HG03457 (cell line): ENCODE results near the gene CLK4.

Source experiments
- ATAC-seq: cut with Tn5 transposase; IDR thresholded peaks from one replicate; pipeline ENCODE4 v1.9.1; 2021; ENCODE audit warnings: moderate number of reproducible peaks; ENCODE audit not compliant: unreplicated experiment

Gene CLK4

GRCh38 chr5:178626484-178627258 lies at the start of gene CLK4:
Gene CLK4 (minus strand): TSS chr5:178627050. CDS start chr5:178623416, 3,634 bp downstream.
- peak; percentile 70 for ATAC-seq

- no peak for ATAC-seq
Observed at GRCh38 chr5:178675922-178676321, 49.1 kb upstream of the CLK4 start.

- ATAC-seq = no peak
Observed at GRCh38 chr5:178674334-178674733, 47.5 kb upstream of the CLK4 start.

- ATAC-seq = no peak
Observed at GRCh38 chr5:178673801-178674295, 47.0 kb upstream of the CLK4 start.

GRCh38 chr5:178672630-178673029 lies 45.8 kb upstream of the CLK4 start:
- ATAC-seq = no peak

- ATAC-seq = no peak
Observed at GRCh38 chr5:178671602-178672144, 44.8 kb upstream of the CLK4 start.

- ATAC-seq = no peak
Observed at GRCh38 chr5:178670351-178670885, 43.6 kb upstream of the CLK4 start.

GRCh38 chr5:178668579-178668978 lies 41.7 kb upstream of the CLK4 start:
- ATAC-seq = no peak

GRCh38 chr5:178667688-178668087 lies 40.8 kb upstream of the CLK4 start:
- ATAC-seq = no peak

- no peak for ATAC-seq
Observed at GRCh38 chr5:178667101-178667500, 40.3 kb upstream of the CLK4 start.

GRCh38 chr5:178664141-178664540 lies 37.3 kb upstream of the CLK4 start:
- no peak for ATAC-seq

GRCh38 chr5:178662541-178662860 lies 35.7 kb upstream of the CLK4 start:
- no peak for ATAC-seq

GRCh38 chr5:178661836-178662540 lies 35.1 kb upstream of the CLK4 start:
- ATAC-seq = no peak

- ATAC-seq = no peak
Observed at GRCh38 chr5:178651046-178651810, 24.4 kb upstream of the CLK4 start.

GRCh38 chr5:178650214-178650613 lies 23.4 kb upstream of the CLK4 start:
- ATAC-seq = no peak

GRCh38 chr5:178649580-178649979 lies 22.7 kb upstream of the CLK4 start:
- no peak for ATAC-seq

- no peak for ATAC-seq
Observed at GRCh38 chr5:178644826-178645545, 18.1 kb upstream of the CLK4 start.

GRCh38 chr5:178642351-178642909 lies 15.6 kb upstream of the CLK4 start:
- no peak for ATAC-seq

- ATAC-seq = no peak
Observed at GRCh38 chr5:178641711-178642110, 14.9 kb upstream of the CLK4 start.
